Measurements from ENCODE around the gene IMPDH2. TPM values are rescaled to one million over a fixed set of nuclear protein-coding genes. Genes with fewer than 3 reads are reported as not detected.

The IMPDH2 gene
- total RNA-seq, 6 experiments from 2014 or later: 195 to 228 (median 202) TPM

DNA sequence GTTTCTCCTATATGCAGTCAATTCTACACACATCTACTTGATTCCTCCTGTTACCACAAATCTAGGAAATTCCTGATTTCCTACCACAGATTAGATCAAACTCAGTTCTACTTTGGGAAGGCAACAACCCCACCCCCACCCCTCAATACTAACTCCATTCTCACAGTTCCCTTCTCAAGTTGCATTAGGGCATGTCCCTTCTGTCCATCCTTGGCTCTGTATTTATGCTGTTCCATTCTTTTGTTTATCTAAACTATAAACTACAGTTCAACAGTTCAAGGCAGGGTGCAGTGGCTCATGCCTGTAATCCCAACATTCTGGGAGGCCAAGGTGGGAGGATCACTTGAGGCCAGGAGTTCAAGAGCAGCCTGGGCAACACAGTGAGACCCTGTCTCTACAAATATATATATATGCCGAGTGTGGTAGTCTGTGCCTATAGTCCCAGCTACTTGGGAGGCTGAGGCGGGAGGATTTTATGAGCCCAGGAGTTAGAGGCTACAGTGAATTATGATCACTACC is 25.2 kb upstream of the IMPDH2 start:
- no peak for DNase-seq
- H3K4me3 Mint-ChIP-seq: no peak overlapping the region
- peaks cover 36% of the 10 kb centered on the region for H3K36me3 Mint-ChIP-seq (ENCODE audit: low read depth)
- H3K27me3 Mint-ChIP-seq (ENCODE audit: insufficient read depth): peaks cover 4% of the 10 kb centered on the region
- no peak overlapping the region for H3K27ac Mint-ChIP-seq
- TF ChIP-seq, protein P1, sequence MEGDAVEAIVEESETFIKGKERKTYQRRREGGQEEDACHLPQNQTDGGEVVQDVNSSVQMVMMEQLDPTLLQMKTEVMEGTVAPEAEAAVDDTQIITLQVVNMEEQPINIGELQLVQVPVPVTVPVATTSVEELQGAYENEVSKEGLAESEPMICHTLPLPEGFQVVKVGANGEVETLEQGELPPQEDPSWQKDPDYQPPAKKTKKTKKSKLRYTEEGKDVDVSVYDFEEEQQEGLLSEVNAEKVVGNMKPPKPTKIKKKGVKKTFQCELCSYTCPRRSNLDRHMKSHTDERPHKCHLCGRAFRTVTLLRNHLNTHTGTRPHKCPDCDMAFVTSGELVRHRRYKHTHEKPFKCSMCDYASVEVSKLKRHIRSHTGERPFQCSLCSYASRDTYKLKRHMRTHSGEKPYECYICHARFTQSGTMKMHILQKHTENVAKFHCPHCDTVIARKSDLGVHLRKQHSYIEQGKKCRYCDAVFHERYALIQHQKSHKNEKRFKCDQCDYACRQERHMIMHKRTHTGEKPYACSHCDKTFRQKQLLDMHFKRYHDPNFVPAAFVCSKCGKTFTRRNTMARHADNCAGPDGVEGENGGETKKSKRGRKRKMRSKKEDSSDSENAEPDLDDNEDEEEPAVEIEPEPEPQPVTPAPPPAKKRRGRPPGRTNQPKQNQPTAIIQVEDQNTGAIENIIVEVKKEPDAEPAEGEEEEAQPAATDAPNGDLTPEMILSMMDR (IDR thresholded peaks at IDR 0.05): no peak
- H3K9me3 Mint-ChIP-seq: no peaks in the 10 kb centered on the region
- peaks cover 18% of the 10 kb centered on the region for H3K4me1 Mint-ChIP-seq (ENCODE audit: low read depth)

DNA sequence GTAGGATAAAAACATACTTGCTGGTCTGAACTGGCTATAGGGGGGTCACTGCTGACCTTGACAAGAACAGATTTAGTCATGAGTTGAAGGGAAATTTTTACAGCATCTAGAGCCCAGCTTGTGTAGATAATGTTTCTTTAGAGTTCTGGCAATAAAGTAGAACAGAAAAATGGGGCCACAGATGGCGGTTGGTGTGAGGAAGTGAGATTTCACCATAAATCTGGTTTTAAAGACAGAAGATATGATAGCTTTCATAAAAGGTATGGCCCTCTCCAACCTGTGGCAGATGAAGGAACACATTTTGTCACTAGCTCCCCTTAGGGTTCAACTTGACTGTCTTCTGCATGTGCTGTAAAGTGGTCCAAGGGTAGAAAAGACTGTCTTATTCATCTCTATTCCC is 24.3 kb upstream of the IMPDH2 start:
- H3K36me3 Mint-ChIP-seq (ENCODE audit: low read depth): peaks cover 36% of the 10 kb centered on the region
- TF ChIP-seq, protein P1 (IDR thresholded peaks at IDR 0.05): no peak
- DNase-seq: no peak
- peaks cover 6% of the 10 kb centered on the region for H3K27me3 Mint-ChIP-seq (ENCODE audit: insufficient read depth)
- no peak overlapping the region for H3K4me3 Mint-ChIP-seq
- H3K4me1 Mint-ChIP-seq (ENCODE audit: low read depth): peaks cover 18% of the 10 kb centered on the region
- no peak overlapping the region for H3K27ac Mint-ChIP-seq
- H3K9me3 Mint-ChIP-seq: no peaks in the 10 kb centered on the region

DNA sequence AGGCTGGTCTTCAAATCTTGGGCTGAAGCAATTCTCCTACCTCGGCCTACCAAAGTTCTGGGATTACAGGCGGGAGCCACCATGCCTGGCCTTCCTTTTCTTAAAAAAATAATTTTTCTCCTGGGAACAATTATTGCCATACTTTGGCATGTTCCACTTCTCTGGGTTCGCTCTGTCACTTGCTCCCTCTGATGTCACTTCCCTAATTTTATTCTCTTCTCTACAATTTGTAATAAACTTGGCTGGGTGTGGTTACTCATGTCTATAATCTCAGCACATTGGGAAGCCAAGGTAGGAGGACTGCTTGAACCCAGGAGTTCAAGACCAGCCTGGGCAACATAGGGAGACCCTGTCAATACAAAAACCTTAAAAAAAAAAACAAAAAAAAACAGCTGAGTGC is 6.1 kb upstream of the IMPDH2 start:
- H3K27me3 Mint-ChIP-seq (ENCODE audit: insufficient read depth): peaks cover 5% of the 10 kb centered on the region
- no peak for DNase-seq
- no peak overlapping the region for H3K27ac Mint-ChIP-seq
- H3K4me3 Mint-ChIP-seq: no peak overlapping the region
- peaks cover 19% of the 10 kb centered on the region for H3K36me3 Mint-ChIP-seq (ENCODE audit: low read depth)
- TF ChIP-seq, protein P1 (IDR thresholded peaks at IDR 0.05): no peak
- no peaks in the 10 kb centered on the region for H3K9me3 Mint-ChIP-seq
- peaks cover 15% of the 10 kb centered on the region for H3K4me1 Mint-ChIP-seq (ENCODE audit: low read depth)

DNA sequence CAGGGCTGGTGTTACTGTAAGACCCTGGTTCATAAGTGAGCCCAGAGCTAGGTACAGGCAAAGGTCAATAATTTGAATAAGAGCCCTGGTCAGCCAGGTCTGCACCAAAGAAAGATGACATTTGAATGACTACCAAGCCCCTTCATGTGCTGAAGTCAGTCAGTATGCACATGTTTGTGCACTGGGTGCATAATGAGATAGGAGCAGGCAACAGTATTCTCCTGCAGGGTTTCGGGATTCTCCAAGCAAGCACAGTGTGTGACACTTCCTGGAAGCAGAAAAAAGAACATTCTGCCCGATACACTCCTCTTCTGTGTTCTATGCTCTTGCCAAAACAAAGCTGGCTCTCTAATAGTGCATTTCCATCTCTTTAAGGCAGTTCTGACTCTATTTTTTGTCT is 5.5 kb upstream of the IMPDH2 start:
- Mint-ChIP-seq H3K4me3 (no peak overlapping the region), H3K9me3 (no peaks in the 10 kb centered on the region), H3K27me3 (ENCODE audit: insufficient read depth) (peaks cover 5% of the 10 kb centered on the region), H3K36me3 (ENCODE audit: low read depth) (peaks cover 19% of the 10 kb centered on the region), H3K4me1 (ENCODE audit: low read depth) (peaks cover 18% of the 10 kb centered on the region), H3K27ac (no peak overlapping the region; the same call in 1 of the 2 replicates)
- DNase-seq: no peak
- TF ChIP-seq, protein P1 (IDR thresholded peaks at IDR 0.05): no peak

DNA sequence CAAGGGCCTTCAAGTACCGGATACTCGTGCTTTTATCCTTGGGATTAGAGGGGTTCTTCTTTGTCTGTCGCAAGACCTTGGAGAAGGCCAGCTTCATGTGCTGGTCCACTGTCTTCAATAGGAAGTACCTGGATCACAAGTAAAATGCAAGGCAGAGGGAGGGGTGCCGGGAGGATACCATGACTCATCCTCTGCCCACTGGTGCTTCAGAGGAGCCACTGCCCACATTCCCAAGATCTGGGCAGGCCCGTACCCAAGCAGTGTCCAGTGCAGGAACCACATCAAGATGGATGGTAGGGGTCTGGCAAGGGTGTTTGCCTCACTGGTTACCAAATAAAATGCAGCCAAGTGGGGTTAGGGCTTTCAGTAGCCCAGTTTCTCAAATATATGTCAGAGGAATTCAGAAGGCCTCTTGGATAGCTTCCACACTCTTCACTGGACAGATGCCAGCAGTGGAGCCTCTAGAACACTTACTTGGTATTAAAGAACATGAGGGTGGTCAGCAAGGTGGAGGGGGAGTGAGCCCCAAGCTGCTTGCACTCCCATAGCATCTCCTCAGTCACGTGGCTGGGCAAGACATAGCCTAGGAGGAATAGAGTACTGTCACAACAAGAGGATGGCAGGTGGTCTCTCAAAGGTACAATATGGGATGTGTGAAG is 3.6 kb upstream of the IMPDH2 start:
- Mint-ChIP-seq H3K36me3 (ENCODE audit: low read depth) (peaks cover 35% of the 10 kb centered on the region), H3K4me1 (ENCODE audit: low read depth) (peaks cover 36% of the 10 kb centered on the region), H3K27me3 (ENCODE audit: insufficient read depth) (peaks cover 11% of the 10 kb centered on the region), H3K27ac (peak overlapping the region; percentile 23), H3K4me3 (no peak overlapping the region), H3K9me3 (peaks cover 3% of the 10 kb centered on the region; the same call in 1 of the 2 replicates)
- no peak for DNase-seq
- TF ChIP-seq, protein P1 (IDR thresholded peaks at IDR 0.05): no peak
